T-helper 2 cell treated with Interferon-gamma antibody and Interleukin-4, amounts not matched to agents 100 ng/mL and 5 ng/mL, for 36 hours (primary cell): Measurements from ENCODE around the gene IPO11. TPM values are rescaled to one million over a fixed set of nuclear protein-coding genes. Genes with fewer than 3 reads are reported as not detected.

Experiments used
- intact Hi-C: fragments of 100-400 bp; cut with micrococcal nuclease; formaldehyde crosslinking; loops from one replicate; pipeline ENCODE4 v1.15.1; 2023
- total RNA-seq: library from RNA; stranded (reverse); gene quantifications from 2 replicates; pipeline ENCODE4 v1.2.3, GENCODE V29; 2022

The IPO11 gene
- total RNA-seq, 1 donor from 2014 or later = 33.7 TPM

GRCh38 chr5:62432621-62433064, 20.1 kb downstream of the IPO11 start:
- intact Hi-C loops = no loop called here

- intact Hi-C loops = no loop called here
Observed at GRCh38 chr5:62448528-62448927, 36.0 kb downstream of the IPO11 start.

- intact Hi-C loops = no loop called here
Observed at GRCh38 chr5:62450259-62450658, 37.7 kb downstream of the IPO11 start.

- intact Hi-C loops = no loop called here
Observed at GRCh38 chr5:62457071-62457470, 44.5 kb downstream of the IPO11 start.

- intact Hi-C loops = loop anchor here (1.0 kb wide), 2 partner anchors 17 to 318 kb away; no protein-coding TSS in a partner anchor
Observed at GRCh38 chr5:62460578-62460983, 48.0 kb downstream of the IPO11 start.

- intact Hi-C loops = no loop called here
Observed at GRCh38 chr5:62461561-62461960, 49.0 kb downstream of the IPO11 start.

DNA sequence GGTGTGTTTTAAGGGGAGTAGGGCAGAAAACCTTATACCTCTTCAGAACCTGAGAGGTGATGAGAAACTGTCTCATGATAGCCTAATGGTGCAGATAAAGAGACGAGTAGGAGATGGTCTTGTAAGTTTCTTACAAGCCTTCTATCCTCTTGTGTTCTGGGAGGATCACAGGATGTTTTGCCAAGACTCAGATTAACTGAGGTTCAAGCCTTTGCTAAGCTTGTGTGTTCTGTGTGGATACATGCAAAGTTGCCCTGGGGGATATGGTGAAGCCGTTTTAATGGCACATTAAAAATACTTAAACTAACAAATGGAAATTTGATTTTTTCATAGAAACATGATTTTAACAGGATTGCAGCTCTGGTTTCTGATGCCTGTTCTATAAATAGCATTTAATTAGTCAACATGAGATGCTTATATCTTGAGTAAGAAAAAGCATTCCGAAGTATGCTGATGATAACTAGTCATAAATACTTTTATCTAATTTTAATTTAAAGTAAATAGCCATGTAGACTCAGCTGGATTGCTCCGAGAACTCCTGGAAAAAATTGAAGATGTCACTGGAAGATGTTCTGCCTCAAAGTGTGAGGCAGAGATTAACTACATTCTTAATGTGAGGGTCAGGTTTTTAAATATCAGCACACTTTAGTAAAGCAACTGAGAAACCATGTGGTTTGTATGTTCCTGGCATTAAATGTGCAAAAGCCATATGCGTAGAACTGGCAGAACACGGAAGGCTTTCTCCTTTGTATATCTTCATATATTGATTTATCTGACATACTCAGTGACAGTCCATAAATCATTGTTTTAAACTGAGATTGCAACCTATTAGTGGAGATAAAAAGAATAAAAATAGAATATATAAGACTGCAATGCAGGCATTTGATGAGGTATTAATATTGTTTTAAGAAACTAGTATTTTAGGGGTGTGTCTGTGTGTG, 53.7 kb downstream of the IPO11 start:
- intact Hi-C loops = no loop called here

DNA sequence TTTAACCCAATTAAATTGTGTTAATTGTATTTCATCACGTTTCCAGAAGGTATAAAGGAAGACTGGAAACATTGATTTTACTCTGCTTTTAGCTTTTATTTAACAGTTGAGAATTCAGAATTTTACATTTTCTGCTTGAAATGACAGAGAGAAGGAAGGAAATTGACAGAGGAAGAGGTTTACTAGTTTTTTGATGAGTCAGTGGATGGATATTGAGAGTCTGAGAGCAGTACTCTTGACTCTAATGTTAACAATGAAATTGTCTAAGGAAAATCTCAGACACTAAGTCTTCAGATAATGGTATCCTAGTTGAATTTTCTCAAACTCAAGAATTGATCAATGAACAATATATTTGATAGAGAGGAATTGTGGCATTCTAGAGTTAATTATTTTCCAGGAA, 60.6 kb downstream of the IPO11 start:
- intact Hi-C loops = no loop called here

- intact Hi-C loops = no loop called here
Observed at GRCh38 chr5:62475072-62475471, 62.5 kb downstream of the IPO11 start.

DNA sequence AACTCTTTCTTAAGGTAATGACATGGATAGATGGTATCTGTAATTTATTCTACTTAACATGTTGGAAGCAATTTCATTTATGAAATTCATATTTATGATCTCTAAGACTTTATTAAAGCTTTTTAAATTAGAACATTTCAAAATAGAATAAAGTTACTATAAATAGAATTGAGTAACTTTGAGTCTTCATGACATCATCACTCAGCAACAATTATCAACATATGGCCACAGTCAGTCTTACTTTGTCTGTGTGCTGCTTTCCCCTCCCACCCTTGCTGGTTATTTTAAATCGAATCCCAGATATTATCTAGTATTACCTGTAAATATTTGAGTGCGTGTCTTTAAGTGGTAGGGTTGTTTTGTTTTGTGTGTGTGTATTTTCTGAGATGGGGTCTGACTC, 65.2 kb downstream of the IPO11 start:
- intact Hi-C loops = no loop called here

DNA sequence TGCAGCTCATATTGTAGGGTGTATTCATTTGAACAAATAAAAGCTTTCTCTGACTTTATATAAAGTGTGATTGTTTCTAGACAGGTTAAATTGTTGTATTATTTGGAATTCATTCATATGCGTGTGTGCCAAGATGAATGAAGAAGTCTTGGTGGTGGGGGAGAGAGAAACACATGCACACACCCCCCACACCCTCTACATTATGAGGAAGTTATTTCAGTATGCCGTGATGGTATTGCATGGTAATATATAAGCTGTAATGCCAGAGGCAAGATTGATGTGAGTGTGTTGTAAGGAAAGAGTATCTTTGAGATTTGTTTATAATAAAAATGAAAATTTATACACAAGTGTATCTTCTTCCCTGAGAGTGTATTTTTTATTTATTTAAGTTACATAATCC, 71.0 kb downstream of the IPO11 start:
- intact Hi-C loops = loop anchor here (10.0 kb wide), 1 partner anchor 91 kb away; the partner anchor contains the start of gene LRRC70

DNA sequence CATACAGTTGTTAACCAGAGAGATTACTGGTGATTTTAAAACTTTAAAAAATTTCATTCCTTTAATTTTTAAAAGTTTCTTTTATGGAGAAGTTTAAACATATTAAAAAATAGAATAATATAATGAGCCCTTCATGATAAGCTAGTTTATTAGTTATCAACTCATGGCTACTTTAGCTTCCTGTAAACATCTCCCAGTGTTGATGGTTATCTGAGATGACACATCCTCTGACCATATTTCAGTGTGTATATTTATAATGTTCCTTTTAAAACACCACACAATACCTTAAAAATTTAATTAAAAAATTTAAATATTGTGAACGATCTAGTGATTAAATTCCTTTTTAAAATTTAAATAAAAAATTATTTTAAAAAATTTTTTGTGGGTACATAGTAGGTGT, 74.1 kb downstream of the IPO11 start:
- intact Hi-C loops = loop anchor here (10.0 kb wide), 1 partner anchor 88 kb away; the partner anchor contains the start of gene LRRC70

GRCh38 chr5:62488531-62488930, 76.0 kb downstream of the IPO11 start:
- intact Hi-C loops = loop anchor here (10.0 kb wide), 1 partner anchor 86 kb away; the partner anchor contains the start of gene LRRC70

DNA sequence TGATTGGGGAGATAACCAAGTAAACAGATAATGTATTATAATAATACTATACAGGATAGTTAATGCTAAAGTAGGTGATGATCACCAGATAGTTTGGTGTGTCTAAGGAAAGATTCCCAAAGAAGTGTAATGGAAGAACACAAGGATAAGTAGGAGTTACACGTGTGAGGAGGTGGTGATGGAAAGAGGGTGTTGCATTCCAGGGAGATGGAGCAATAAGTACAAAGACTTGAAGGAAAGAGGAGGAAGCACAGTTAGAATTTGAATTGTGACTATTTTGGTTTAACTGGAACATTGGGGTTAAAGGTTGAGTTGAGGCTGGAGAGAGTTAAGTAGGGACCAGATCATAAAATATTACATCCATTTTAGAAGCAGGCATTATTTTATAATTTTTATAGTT, 76.9 kb downstream of the IPO11 start:
- intact Hi-C loops = loop anchor here (10.0 kb wide), 1 partner anchor 85 kb away; the partner anchor contains the start of gene LRRC70

GRCh38 chr5:62494772-62495171, 82.2 kb downstream of the IPO11 start:
- intact Hi-C loops = no loop called here

GRCh38 chr5:62496876-62497275, 84.3 kb downstream of the IPO11 start:
- intact Hi-C loops = no loop called here

DNA sequence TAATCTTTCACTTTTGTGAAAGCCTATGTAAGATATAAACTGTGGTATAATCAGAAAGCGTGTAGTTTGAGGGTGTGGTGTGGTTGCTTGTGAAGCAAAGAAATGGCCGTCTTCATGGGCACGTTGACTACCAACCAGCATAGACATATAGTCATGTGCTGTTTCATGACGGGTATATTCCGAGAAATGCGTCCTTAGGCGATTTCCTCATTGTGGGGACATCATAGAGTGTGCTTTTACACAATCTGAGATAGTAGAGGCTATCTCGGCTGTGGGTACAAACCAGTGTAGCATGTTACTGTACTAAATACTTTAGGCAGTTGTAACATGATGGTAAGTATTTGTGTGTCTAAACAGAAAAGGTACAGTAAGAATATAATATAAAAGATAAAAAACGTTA, 86.4 kb downstream of the IPO11 start:
- intact Hi-C loops = no loop called here

DNA sequence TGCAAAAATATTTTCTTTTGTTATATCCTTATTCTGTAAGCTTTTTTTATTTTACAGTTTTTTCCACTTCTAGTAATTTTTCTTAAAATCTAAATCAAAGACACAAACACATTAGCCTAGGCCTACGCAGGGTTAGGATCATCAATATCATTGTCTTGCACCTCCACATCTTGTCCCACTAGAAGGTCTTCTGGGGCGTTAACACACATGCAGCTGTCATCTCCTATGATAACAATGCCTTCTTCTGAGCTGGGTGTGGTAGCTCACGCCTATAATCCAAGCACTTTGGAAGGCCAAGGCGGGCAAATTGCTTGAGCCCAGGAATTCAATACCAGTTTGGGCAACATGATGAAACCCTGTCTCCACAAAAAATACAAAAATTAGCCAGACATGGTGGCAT, 87.2 kb downstream of the IPO11 start:
- intact Hi-C loops = no loop called here

- intact Hi-C loops = no loop called here
Observed at GRCh38 chr5:62502456-62503101, 90.0 kb downstream of the IPO11 start.

- intact Hi-C loops = no loop called here
Observed at GRCh38 chr5:62504129-62504528, 91.6 kb downstream of the IPO11 start.

DNA sequence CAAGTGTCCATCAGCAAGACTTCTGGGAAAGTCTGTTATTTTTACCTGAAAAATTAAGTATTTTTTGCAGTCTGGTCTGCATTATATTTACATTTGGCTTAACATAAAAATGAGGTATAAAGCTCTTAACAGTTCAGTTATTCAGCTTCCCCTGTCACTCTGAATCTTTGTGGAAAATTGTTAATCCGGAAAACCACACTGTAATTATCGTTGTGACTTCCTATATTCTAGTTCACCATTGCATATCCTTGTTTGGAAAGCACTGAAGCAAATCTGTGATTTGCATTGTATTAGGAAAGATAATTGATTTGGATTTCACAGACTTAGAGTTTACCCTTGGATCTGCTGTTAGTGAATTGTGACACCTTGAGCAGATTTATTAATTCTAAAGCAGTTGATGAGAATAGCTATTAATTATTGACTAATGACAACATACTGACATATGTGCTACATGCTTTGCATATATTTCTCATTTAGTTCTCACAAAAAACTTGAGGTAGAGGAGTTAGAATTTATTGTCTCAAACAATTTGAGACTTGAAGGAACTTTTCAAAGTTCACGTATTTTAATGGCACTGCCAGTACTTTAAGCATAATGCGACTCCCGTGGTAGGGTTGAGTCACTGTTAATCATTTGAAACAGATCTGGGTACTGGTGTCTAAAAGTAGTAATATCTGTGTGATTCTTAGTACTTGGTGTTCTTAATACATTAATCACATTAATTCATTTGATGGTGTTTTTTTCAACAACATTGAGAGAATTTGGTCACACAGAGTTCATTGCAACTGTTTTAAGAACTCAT, 94.3 kb downstream of the IPO11 start:
- intact Hi-C loops = no loop called here
